ENCODE measurements around the gene TTF2.
"Not testable (repeated sequence)": the region's sequence is repeated elsewhere in the genome, so short reads cannot be mapped to it uniquely, and the experiment has no call there.

The TTF2 gene

DNA sequence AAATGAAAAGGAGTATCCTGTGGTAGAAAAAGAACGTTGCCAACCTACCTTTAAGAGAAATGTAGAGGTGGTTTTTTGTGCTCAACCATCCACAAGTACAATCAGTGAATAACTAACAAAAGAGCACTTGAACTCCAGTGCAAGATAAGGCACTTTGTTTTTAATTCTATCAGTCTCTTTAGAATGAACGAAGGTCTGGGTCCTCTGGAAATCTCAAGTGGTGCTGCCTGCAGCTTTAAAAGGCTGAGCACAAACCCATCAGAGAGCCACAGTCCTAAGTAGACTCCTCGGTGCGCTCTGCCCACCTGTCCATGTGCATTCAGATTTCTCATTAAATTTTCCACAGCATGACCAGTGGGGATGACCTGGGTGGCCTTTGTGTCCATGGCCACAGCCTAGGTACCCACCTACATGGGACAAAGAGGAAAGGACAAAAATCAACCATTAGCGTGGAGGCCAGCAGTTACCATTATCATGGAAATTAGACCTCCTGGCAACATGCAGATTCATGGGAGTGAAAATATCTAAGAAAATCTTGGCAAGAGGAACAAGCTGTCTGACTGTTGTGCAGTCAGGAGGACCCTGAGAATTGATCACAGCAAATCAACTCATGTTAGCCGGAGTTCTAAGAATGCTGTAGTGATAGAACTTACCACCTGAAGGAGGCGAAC is 52.1 kb downstream of the TTF2 start:
- no peak for DNase-seq (ENCODE audit: extremely low spot score)
- CTCF ChIA-PET = interaction anchor here (1.8 kb wide), 1 partner anchor 16 kb away, joined by 4 read pairs; no protein-coding TSS in a partner anchor
- no peak for TF ChIP-seq FOXK2 (IDR thresholded peaks at IDR 0.05)
- TF ChIP-seq SP1 (IDR thresholded peaks at IDR 0.05) = no peak
- no peak for TF ChIP-seq TARDBP (IDR thresholded peaks at IDR 0.05)
- no peak for TF ChIP-seq ELF4 (IDR thresholded peaks at IDR 0.05)
- TF ChIP-seq FOXA1 (IDR thresholded peaks at IDR 0.05) = no peak
- TF ChIP-seq ARNT (IDR thresholded peaks at IDR 0.05) = no peak
- TF ChIP-seq FOXM1 (IDR thresholded peaks at IDR 0.05; ENCODE audit: borderline replicate concordance) = no peak
- no peak for TF ChIP-seq SUZ12 (IDR thresholded peaks at IDR 0.05)
- TF ChIP-seq HDGF (IDR thresholded peaks at IDR 0.05; ENCODE audit: borderline replicate concordance) = no peak
- POLR2A ChIA-PET = no interaction called here

DNA sequence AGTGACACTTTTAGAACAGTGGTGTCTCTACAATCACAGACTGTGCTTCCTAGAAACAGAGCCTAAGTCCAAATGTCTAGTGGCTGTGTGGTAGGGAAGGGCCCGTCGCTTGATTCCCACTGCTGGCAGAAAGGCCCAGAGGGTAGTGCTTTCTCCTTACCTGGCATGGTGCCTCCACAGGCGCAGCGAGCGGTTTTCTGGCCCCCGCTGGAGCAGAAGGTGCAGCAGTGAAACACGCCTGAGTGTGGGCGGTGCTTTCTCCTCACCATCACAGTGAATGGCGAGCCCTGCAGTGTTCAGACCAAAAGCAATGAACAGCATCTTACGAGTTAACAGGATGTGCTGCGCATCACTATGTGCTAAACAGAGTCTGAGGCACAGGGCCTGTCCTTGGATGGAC is 53.1 kb downstream of the TTF2 start:
- ChIA-PET CTCF (interaction anchor here (1.3 to 1.8 kb wide), 2 partner anchors 15 to 172 kb away, joined by 4 read pairs; no protein-coding TSS in a partner anchor), POLR2A (interaction anchor here (0.7 kb wide), 1 partner anchor 11 kb away, joined by 3 read pairs; no protein-coding TSS in a partner anchor)
- TF ChIP-seq NFRKB (IDR thresholded peaks at IDR 0.05) (no peak), BHLHE40 (IDR thresholded peaks at IDR 0.05; ENCODE audit: borderline replicate concordance) (no peak), L3MBTL2 (conservative IDR thresholded peaks at IDR 0.05) (no peak), SUZ12 (IDR thresholded peaks at IDR 0.05) (no peak), HDGF (IDR thresholded peaks at IDR 0.05; ENCODE audit: borderline replicate concordance) (no peak), ELF4 (IDR thresholded peaks at IDR 0.05) (no peak), CTBP1 (IDR thresholded peaks at IDR 0.05; ENCODE audit: borderline replicate concordance) (no peak), FOXA1 (IDR thresholded peaks at IDR 0.05) (no peak), TARDBP (IDR thresholded peaks at IDR 0.05) (no peak), FOXK2 (IDR thresholded peaks at IDR 0.05) (no peak), ARNT (IDR thresholded peaks at IDR 0.05) (no peak)
- DNase-seq (ENCODE audit: extremely low spot score) = no peak

DNA sequence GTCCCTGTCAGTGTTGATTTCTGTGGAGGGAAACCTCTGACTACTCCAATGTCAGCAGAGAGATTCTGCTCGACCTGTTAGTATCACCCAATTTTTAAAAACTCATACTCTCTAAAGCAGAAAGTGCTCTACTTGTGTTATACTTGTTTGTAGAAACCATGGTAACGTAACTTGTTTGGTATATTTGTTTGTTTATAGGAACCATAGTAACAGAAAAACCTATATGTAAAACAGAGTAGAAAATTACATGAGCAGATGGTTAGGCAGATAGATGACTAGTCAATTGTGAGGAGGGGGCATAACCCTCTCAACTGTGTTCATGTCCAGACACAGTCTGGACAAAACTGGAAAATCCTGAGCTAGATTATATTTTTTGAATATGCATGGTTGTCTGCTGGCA is 54.8 kb downstream of the TTF2 start:
- no peak for TF ChIP-seq LEF1 (IDR thresholded peaks at IDR 0.05; ENCODE audit: borderline replicate concordance)
- TF ChIP-seq ZNF384 (IDR thresholded peaks at IDR 0.05) = no peak
- TF ChIP-seq NFRKB (IDR thresholded peaks at IDR 0.05) = no peak
- ChIA-PET POLR2A (no interaction called here), CTCF (no interaction called here)
- no peak for DNase-seq (ENCODE audit: extremely low spot score)

DNA sequence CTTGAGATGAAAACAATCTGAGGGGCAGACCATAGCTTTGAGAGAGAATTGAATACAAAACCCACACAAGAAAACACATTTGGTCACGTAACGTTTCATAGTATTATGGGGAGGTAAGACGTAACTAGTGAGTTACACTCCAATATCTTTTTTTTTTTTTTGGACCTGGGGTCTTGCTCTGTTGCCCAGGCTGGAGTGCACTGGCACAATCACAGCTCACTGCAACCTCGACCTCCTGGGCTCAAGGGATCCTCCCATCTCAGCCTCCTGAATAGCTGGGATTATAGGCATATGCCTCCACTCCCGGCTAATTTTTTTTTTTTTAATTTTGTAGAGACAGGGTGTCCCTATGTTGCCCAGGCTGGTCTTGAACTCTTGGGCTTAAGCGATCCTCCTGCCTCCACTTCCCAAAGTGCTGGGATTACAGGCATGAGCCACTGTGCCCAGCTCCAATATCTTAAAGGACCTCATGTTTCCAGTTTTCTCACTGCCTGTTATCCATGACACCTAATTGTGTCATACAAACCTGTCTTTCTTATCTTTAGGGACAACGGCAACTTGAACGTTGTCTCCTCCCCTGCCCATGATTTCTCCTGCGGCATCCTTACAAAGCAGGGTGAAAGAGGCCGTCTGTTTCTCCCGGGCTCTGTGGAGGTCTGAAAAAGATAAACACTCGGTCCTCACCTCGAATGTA is 56.1 kb downstream of the TTF2 start:
- CTCF ChIA-PET = no interaction called here
- DNase-seq (ENCODE audit: extremely low spot score) = no peak
- no peak for TF ChIP-seq SUZ12 (IDR thresholded peaks at IDR 0.05)
- no peak for TF ChIP-seq TARDBP (IDR thresholded peaks at IDR 0.05)
- no peak for TF ChIP-seq FOXK2 (IDR thresholded peaks at IDR 0.05)
- TF ChIP-seq FOXM1 (IDR thresholded peaks at IDR 0.05; ENCODE audit: borderline replicate concordance) = no peak
- no peak for TF ChIP-seq HDGF (IDR thresholded peaks at IDR 0.05; ENCODE audit: borderline replicate concordance)
- no peak for TF ChIP-seq L3MBTL2 (conservative IDR thresholded peaks at IDR 0.05)
- POLR2A ChIA-PET = no interaction called here

DNA sequence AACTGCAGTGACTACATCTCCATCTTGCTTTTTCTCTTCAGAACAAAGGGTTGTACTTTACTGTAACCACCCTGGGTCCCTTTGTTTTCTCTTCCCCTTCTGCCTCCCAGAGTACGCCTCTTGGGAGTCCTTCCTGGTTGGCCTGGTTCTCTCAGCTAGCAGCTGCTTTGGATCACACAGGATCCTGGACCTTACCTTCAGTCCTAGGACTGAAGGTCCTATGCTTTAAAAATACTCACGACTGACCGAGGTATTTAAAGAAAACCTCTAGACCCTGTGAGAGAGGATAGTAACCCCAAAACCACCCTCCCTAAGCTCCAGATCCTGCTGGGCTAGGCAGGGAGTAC is 56.6 kb downstream of the TTF2 start:
- no peak for DNase-seq (ENCODE audit: extremely low spot score)
- POLR2A ChIA-PET = no interaction called here
- CTCF ChIA-PET = no interaction called here
- TF ChIP-seq L3MBTL2 (conservative IDR thresholded peaks at IDR 0.05) (no peak), FOXM1 (IDR thresholded peaks at IDR 0.05; ENCODE audit: borderline replicate concordance) (no peak), SUZ12 (IDR thresholded peaks at IDR 0.05) (no peak), BHLHE40 (IDR thresholded peaks at IDR 0.05; ENCODE audit: borderline replicate concordance) (no peak), ZNF384 (IDR thresholded peaks at IDR 0.05) (no peak), CTBP1 (IDR thresholded peaks at IDR 0.05; ENCODE audit: borderline replicate concordance) (no peak), TARDBP (IDR thresholded peaks at IDR 0.05) (no peak), NFRKB (IDR thresholded peaks at IDR 0.05) (no peak), FOXA1 (IDR thresholded peaks at IDR 0.05) (no peak), SP1 (IDR thresholded peaks at IDR 0.05) (no peak), ARNT (IDR thresholded peaks at IDR 0.05) (no peak), LEF1 (IDR thresholded peaks at IDR 0.05; ENCODE audit: borderline replicate concordance) (no peak), FOXK2 (IDR thresholded peaks at IDR 0.05) (no peak), HDGF (IDR thresholded peaks at IDR 0.05; ENCODE audit: borderline replicate concordance) (no peak), ELF4 (IDR thresholded peaks at IDR 0.05) (no peak)
- TF ChIP-seq, protein P1, sequence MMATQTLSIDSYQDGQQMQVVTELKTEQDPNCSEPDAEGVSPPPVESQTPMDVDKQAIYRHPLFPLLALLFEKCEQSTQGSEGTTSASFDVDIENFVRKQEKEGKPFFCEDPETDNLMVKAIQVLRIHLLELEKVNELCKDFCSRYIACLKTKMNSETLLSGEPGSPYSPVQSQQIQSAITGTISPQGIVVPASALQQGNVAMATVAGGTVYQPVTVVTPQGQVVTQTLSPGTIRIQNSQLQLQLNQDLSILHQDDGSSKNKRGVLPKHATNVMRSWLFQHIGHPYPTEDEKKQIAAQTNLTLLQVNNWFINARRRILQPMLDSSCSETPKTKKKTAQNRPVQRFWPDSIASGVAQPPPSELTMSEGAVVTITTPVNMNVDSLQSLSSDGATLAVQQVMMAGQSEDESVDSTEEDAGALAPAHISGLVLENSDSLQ (IDR thresholded peaks at IDR 0.05) = no peak

DNA sequence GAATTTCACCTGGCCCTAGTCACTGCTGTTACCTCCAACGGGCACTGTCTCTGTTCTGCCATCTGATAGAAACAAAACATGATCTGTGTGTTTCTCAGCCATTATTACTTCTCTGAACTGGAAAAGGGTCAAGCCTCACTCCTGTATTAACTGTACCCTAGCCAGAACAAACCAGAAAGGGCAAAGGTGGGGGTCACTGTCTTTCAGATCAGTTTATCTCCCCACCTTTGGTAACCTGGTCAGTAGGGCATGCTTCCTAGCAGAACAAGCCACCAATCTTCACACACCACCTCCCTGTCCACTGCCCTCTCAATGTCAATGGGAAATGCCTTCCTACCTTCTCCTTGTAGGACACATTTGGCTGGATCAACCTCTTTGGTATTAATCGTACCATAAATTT is 57.6 kb downstream of the TTF2 start:
- POLR2A ChIA-PET = no interaction called here
- TF ChIP-seq BHLHE40 (IDR thresholded peaks at IDR 0.05; ENCODE audit: borderline replicate concordance) (no peak), SP1 (IDR thresholded peaks at IDR 0.05) (no peak), SUZ12 (IDR thresholded peaks at IDR 0.05) (no peak), FOXK2 (IDR thresholded peaks at IDR 0.05) (no peak), FOXM1 (IDR thresholded peaks at IDR 0.05; ENCODE audit: borderline replicate concordance) (no peak), ELF4 (IDR thresholded peaks at IDR 0.05) (no peak), HDGF (IDR thresholded peaks at IDR 0.05; ENCODE audit: borderline replicate concordance) (no peak), TARDBP (IDR thresholded peaks at IDR 0.05) (no peak), ZNF384 (IDR thresholded peaks at IDR 0.05) (no peak), L3MBTL2 (conservative IDR thresholded peaks at IDR 0.05) (no peak), ARNT (IDR thresholded peaks at IDR 0.05) (no peak), LEF1 (IDR thresholded peaks at IDR 0.05; ENCODE audit: borderline replicate concordance) (no peak)
- no peak for DNase-seq (ENCODE audit: extremely low spot score)
- CTCF ChIA-PET = no interaction called here

DNA sequence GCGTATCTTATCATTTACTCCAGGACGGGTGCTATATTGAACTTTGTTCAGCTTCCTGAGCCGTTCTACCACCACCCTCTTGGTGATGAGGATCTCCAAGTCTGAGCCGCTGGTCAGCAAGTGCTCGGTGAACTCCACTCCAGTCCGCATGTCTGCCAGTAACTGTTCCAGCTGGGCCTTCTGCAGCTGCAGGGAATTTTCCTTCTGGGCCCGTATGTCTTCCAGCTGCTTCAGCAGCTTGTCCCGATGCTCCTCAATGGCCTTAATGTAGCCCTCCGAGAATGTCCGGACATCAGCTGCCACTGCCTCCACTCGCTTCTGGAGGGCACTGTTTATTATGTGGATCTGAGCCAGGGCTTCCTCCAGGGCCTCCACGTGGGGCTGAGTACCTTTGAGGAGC is 58.0 kb downstream of the TTF2 start:
- TF ChIP-seq CTBP1 (IDR thresholded peaks at IDR 0.05; ENCODE audit: borderline replicate concordance) (no peak), FOXA1 (IDR thresholded peaks at IDR 0.05) (no peak), ZNF384 (IDR thresholded peaks at IDR 0.05) (no peak), FOXK2 (IDR thresholded peaks at IDR 0.05) (no peak), TARDBP (IDR thresholded peaks at IDR 0.05) (no peak), BHLHE40 (IDR thresholded peaks at IDR 0.05; ENCODE audit: borderline replicate concordance) (no peak), NFRKB (IDR thresholded peaks at IDR 0.05) (no peak), ARNT (IDR thresholded peaks at IDR 0.05) (no peak), LEF1 (IDR thresholded peaks at IDR 0.05; ENCODE audit: borderline replicate concordance) (no peak), FOXM1 (IDR thresholded peaks at IDR 0.05; ENCODE audit: borderline replicate concordance) (no peak), SP1 (IDR thresholded peaks at IDR 0.05) (no peak), SUZ12 (IDR thresholded peaks at IDR 0.05) (no peak), ELF4 (IDR thresholded peaks at IDR 0.05) (no peak), L3MBTL2 (conservative IDR thresholded peaks at IDR 0.05) (no peak), HDGF (IDR thresholded peaks at IDR 0.05; ENCODE audit: borderline replicate concordance) (no peak)
- TF ChIP-seq, protein P1 (IDR thresholded peaks at IDR 0.05) = no peak
- no peak for DNase-seq (ENCODE audit: extremely low spot score)
- POLR2A ChIA-PET = no interaction called here
- CTCF ChIA-PET = no interaction called here

DNA sequence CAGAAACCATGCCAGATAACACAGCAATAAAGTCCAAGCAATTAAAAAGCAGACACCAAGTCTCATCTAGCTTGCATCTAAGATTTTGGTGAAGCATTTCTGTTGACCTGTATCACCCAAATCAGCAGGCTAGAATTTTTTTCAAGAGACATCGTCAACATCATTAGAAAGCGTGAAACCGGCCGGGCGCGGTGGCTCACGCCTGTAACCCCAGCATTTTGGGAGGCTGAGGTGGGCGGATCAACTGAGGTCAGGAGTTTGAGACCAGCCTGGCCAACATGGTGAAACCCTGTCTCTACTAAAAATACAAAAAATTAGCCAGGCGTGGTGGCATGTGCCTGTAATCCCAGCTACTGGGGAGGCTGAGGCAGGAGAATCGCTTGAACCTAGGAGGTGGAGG is 59.0 kb downstream of the TTF2 start:
- CTCF ChIA-PET = interaction anchor here (1.0 kb wide), 1 partner anchor 9 kb away, joined by 3 read pairs; no protein-coding TSS in a partner anchor
- DNase-seq (ENCODE audit: extremely low spot score); POLR2A ChIA-PET: not testable (repeated sequence)
